H1 (cell line): Measurements from ENCODE around the gene COQ9. TPM values are rescaled to one million over a fixed set of nuclear protein-coding genes. Genes with fewer than 3 reads are reported as not detected.

Source experiments
- CTCF ChIA-PET: fragments of 300-600 bp; sonication (Branson Sonifier 250); formaldehyde crosslinking; loops from one replicate; lab custom pipeline; 2021; ENCODE audit not compliant: partially characterized antibody; lab: Charles Lee
- POLR2A ChIA-PET: fragments of 300-600 bp; sonication (Branson Sonifier 250); formaldehyde crosslinking; loops from one replicate; lab custom pipeline; 2021; ENCODE audit warnings: inconsistent platforms; ENCODE audit not compliant: partially characterized antibody; lab: Charles Lee
- DNase-seq, 2 experiments: peaks; one replicate each; pipeline versions ENCODE4 v3.0.0 to v3.0.0-alpha.2; 2010 to 2022; ENCODE audit warnings: low spot score in 2 of 2, low read depth in 1 of 2, mixed read lengths in 1 of 2
- FAIRE-seq: peaks from 2 replicates; lab custom pipeline; 2011; peaks lifted over from hg19 to GRCh38; lab: Jason Lieb, UNC
- H2AFZ ChIP-seq: 2 replicates; pipeline ENCODE4 v1.8.1; 2012; ENCODE audit warnings: low read length, inconsistent platforms
- H2AK5ac ChIP-seq: 2 replicates; pipeline ENCODE4 v1.6.1; 2013; ENCODE audit warnings: low read depth, low read length
- H2BK120ac ChIP-seq: replicated peaks from 2 replicates; pipeline ENCODE3; 2013; ENCODE audit warnings: low read depth, low read length, inconsistent platforms
- H2BK12ac ChIP-seq: 2 replicates; pipeline ENCODE4 v1.6.1; 2013; ENCODE audit warnings: low read depth, low read length
- H2BK15ac ChIP-seq: 2 replicates; pipeline ENCODE4 v1.6.1; 2013; ENCODE audit warnings: low read length
- H2BK20ac ChIP-seq: 2 replicates; pipeline ENCODE4 v1.6.1; 2013; ENCODE audit warnings: low read length
- H2BK5ac ChIP-seq: 2 replicates; pipeline ENCODE4 v1.6.1; 2013; ENCODE audit warnings: low read depth, low read length
- H3K14ac ChIP-seq: 2 replicates; pipeline ENCODE4 v1.6.1; 2013; ENCODE audit warnings: inconsistent platforms; ENCODE audit not compliant: insufficient read length
- H3K18ac ChIP-seq: 2 replicates; pipeline ENCODE4 v1.6.1; 2013; ENCODE audit warnings: low read length; ENCODE audit errors: extremely low read depth
- H3K23ac ChIP-seq: 2 replicates; pipeline ENCODE4 v1.6.1; 2013; ENCODE audit warnings: inconsistent platforms; ENCODE audit not compliant: insufficient read length
- H3K23me2 ChIP-seq: 2 replicates; pipeline ENCODE4 v1.6.1; 2013; ENCODE audit warnings: low read depth, low read length
- H3K27ac ChIP-seq: 2 replicates; pipeline ENCODE4 v1.6.1; 2011; ENCODE audit warnings: low read depth, low read length, inconsistent platforms
- H3K27me3 ChIP-seq, 4 experiments: replicated peaks in 1 of 4; 1 replicate in 1 of 4; 2 replicates in 3 of 4; pipeline versions ENCODE4 v1.6.1 to v1.8.1; 2011 to 2013; ENCODE audit warnings: low read length in 3 of 4, mild to moderate bottlenecking in 3 of 4, inconsistent platforms in 2 of 4, mixed read lengths in 2 of 4, moderate library complexity in 1 of 4; ENCODE audit not compliant: control insufficient read depth in 3 of 4, insufficient read depth in 3 of 4; ENCODE audit errors: extremely low read depth in 1 of 4
- H3K36me3 ChIP-seq, 4 experiments: 2 replicates each; pipeline versions ENCODE4 v1.6.1 to v1.8.1; 2011 to 2013; ENCODE audit warnings: mild to moderate bottlenecking in 4 of 4, low read length in 3 of 4, moderate library complexity in 2 of 4, control low read depth in 1 of 4, inconsistent platforms in 1 of 4; ENCODE audit not compliant: insufficient read depth in 4 of 4, control insufficient read depth in 2 of 4
- H3K4ac ChIP-seq: replicated peaks from 2 replicates; pipeline ENCODE3; 2013; ENCODE audit warnings: low read length, low read depth, mixed read lengths, inconsistent platforms; ENCODE audit not compliant: insufficient read length
- H3K4me1 ChIP-seq, 4 experiments: replicated peaks in 1 of 4; 1 replicate in 1 of 4; 2 replicates in 3 of 4; pipeline versions ENCODE4 v1.6.1 to v1.8.1; 2011 to 2013; ENCODE audit warnings: low read length in 3 of 4, inconsistent platforms in 2 of 4, mixed read lengths in 1 of 4; ENCODE audit not compliant: insufficient read depth in 4 of 4, control insufficient read depth in 3 of 4
- H3K4me2 ChIP-seq, 2 experiments: 2 replicates each; pipeline versions ENCODE4 v1.6.1 to v1.8.1; 2011 to 2013; ENCODE audit warnings: low read depth in 2 of 2, low read length in 2 of 2, control low read depth in 1 of 2, inconsistent platforms in 1 of 2, mild to moderate bottlenecking in 1 of 2; ENCODE audit not compliant: insufficient read depth in 1 of 2
- H3K4me3 ChIP-seq, 4 experiments: fragments of 200-600, 300-600 bp in 1 of 4; sonication (generic), shearing (Covaris generic), sonication (Bioruptor Twin) in 1 of 4; 2 replicates each; pipeline versions ENCODE4 v1.5.1 to v1.8.1; 2011 to 2016; ENCODE audit warnings: low read length in 4 of 4, low read depth in 3 of 4, control low read depth in 2 of 4, inconsistent platforms in 2 of 4, mild to moderate bottlenecking in 2 of 4, mixed read lengths in 1 of 4, moderate library complexity in 1 of 4; ENCODE audit not compliant: insufficient read depth in 2 of 4; ENCODE audit errors: extremely low read depth in 1 of 4
- H3K56ac ChIP-seq: replicated peaks from 2 replicates; pipeline ENCODE3; 2013; ENCODE audit warnings: low read depth, mild to moderate bottlenecking, mixed read lengths, low read length, inconsistent platforms; ENCODE audit not compliant: insufficient read length
- H3K79me1 ChIP-seq: 2 replicates; pipeline ENCODE4 v1.6.1; 2013; ENCODE audit warnings: low read depth, low read length, control low read depth
- H3K79me2 ChIP-seq, 2 experiments: 2 replicates each; pipeline versions ENCODE4 v1.6.1 to v1.8.1; 2012 to 2013; ENCODE audit warnings: low read length in 2 of 2, mild to moderate bottlenecking in 2 of 2, inconsistent platforms in 1 of 2; ENCODE audit not compliant: insufficient read depth in 2 of 2, control insufficient read depth in 1 of 2
- H3K9ac ChIP-seq, 4 experiments: replicated peaks in 1 of 4; 1 replicate in 1 of 4; 2 replicates in 3 of 4; pipeline versions ENCODE4 v1.6.1 to v1.8.1; 2011 to 2013; ENCODE audit warnings: low read depth in 3 of 4, low read length in 3 of 4, control low read depth in 2 of 4, mild to moderate bottlenecking in 2 of 4, moderate library complexity in 2 of 4, inconsistent platforms in 1 of 4; ENCODE audit errors: extremely low read depth in 1 of 4
- H3K9me3 ChIP-seq, 2 experiments: 2 replicates each; pipeline versions ENCODE4 v1.6.1 to v1.8.1; 2012 to 2013; ENCODE audit warnings: mild to moderate bottlenecking in 2 of 2, moderate library complexity in 2 of 2, control low read depth in 1 of 2, inconsistent platforms in 1 of 2, low read depth in 1 of 2, low read length in 1 of 2, mixed read lengths in 1 of 2; ENCODE audit not compliant: insufficient read depth in 2 of 2
- H4K20me1 ChIP-seq, 2 experiments: replicated peaks in 1 of 2; 2 replicates each; pipeline versions ENCODE3 to v1.8.1; 2011 to 2013; ENCODE audit warnings: inconsistent platforms in 2 of 2, low read length in 2 of 2, mild to moderate bottlenecking in 1 of 2; ENCODE audit not compliant: insufficient read depth in 2 of 2, control insufficient read depth in 1 of 2
- H4K5ac ChIP-seq: 2 replicates; pipeline ENCODE4 v1.6.1; 2013; ENCODE audit warnings: low read length, low read depth, mixed read lengths, inconsistent platforms; ENCODE audit not compliant: insufficient read length
- H4K8ac ChIP-seq: 2 replicates; pipeline ENCODE4 v1.8.0; 2013; ENCODE audit warnings: mild to moderate bottlenecking, moderate library complexity, low read length, inconsistent platforms; ENCODE audit not compliant: insufficient read depth; ENCODE audit errors: extremely low read depth
- H4K91ac ChIP-seq: replicated peaks from 2 replicates; pipeline ENCODE3; 2013; ENCODE audit warnings: low read length, mixed read lengths, inconsistent platforms; ENCODE audit not compliant: insufficient read length
- CREB1 ChIP-seq: IDR thresholded peaks from 2 replicates; pipeline ENCODE4 v1.6.1; 2012; ENCODE audit warnings: inconsistent platforms
- SIRT6 ChIP-seq: IDR thresholded peaks from one replicate; pipeline ENCODE4 v1.7.1; 2012; ENCODE audit warnings: low read length, inconsistent platforms
- YY1 ChIP-seq: IDR thresholded peaks from 2 replicates; pipeline ENCODE4 v1.6.1; 2011; ENCODE audit warnings: low read depth, mild to moderate bottlenecking, low read length
- WGBS, 2 experiments: shearing (Covaris generic) in 1 of 2; methylation state at CpG; one replicate each; pipeline versions ENCODE4 v1.1.6 to v1.1.7; 2013 to 2015; ENCODE audit warnings: low lambda C conversion rate in 2 of 2, mixed read lengths in 2 of 2, inconsistent platforms in 1 of 2, low coverage in 1 of 2, missing lambda C conversion rate in 1 of 2; ENCODE audit not compliant: insufficient replicate concordance in 2 of 2, insufficient coverage in 1 of 2, insufficient read length in 1 of 2; ENCODE audit errors: extremely low coverage in 1 of 2, missing lambda C conversion rate in 1 of 2; 5-methylcytosine and 5-hydroxymethylcytosine counted together
- polyA plus RNA-seq, 7 experiments: library from polyadenylated mRNA; depleted of rRNA in 3 of 7; stranded (reverse) in 5 of 7; unstranded in 2 of 7; fragments of >200 nt in 5 of 7; fragments of 200-250 nt in 2 of 7; gene quantifications; 1 replicate in 5 of 7; 2 replicates in 1 of 7; 4 replicates in 1 of 7; pipeline versions ENCODE4 v1.2.1 to v1.2.3, GENCODE V29; 2011 to 2013; ENCODE audit warnings: missing spikeins in 2 of 7, mixed read lengths in 2 of 7
- total RNA-seq: library from RNA; stranded (reverse); fragmentation: NEBNext Ultra II Directional; extraction: Animal tissue kit (Norgen Biotek cat#: 25700); gene quantifications from 2 replicates; pipeline ENCODE4 v1.2.1, GENCODE V29; 2021
- TF ChIP-seq, protein P1 (sequence below): IDR thresholded peaks from 2 replicates; pipeline ENCODE4 v1.6.1; 2011; ENCODE audit warnings: low read depth, mild to moderate bottlenecking, low read length; ENCODE audit not compliant: insufficient read depth

Gene COQ9
- total and polyA plus RNA-seq, 2 of the 8 experiments (the other 6 are each of a cell fraction or from before 2014, with no cell fraction given): 33.3 to 60.3 TPM

DNA sequence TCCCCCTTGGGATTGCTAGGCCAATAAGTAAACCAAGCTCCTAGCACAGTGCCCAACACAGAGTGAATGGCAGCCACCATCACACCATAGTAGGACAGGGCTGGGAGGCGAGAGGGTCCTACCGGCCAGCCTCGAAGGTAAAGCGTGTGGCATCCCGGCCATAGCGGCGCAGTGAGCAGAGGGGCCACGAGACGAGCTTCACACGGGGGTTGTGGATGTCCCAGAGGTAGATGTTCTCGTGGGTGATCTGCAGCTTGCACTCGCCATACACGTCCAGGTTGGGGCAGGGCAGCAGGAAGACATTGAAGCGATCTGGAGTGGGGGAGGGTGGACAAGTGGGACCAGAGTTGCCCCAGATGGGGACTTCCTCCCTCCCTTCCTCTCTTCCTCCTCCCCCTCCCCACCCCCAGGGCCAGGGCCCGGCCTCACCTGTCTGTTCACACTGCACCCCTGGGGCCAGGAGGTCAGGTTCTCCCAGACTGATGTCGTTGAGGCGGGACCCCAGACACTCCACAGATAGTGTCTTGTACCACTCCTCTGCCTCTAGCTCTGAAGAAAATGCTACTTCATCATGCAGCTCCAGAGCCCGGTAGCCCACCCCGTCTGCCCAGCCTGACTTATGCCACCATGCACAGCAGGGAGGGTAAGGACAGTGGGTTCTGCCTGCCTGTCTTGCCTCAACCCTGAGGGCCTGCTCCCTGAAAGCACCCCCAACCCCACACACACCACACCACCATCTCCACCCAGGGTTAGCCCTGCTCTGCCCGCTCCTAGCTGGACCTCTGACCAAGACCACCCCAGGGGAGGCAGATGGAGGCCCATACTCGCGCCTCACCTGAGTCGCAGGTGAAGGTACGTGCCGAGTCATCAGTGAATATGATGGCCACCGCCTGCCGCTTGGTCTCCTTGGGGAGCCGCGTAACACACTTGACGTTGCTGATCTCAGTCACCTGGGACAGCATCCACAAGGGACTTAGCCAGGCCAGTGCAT lies 27.7 kb downstream of the COQ9 start:
- no peak overlapping the region for H3K14ac ChIP-seq
- H3K79me1 ChIP-seq: 0 out of 2 replicates have a peak, but pooled peaks cover 5% of the 10 kb centered on the region
- DNase-seq: no peak
- peaks cover 3% of the 10 kb centered on the region in 2 experiments for H4K20me1 ChIP-seq
- no peak overlapping the region for H3K23ac ChIP-seq
- no peak overlapping the region for H4K5ac ChIP-seq
- H3K9ac ChIP-seq: no peak overlapping the region; a peak in 2 of 7 replicates
- H2BK15ac ChIP-seq: peak overlapping the region; percentile 94; the same call in 1 of the 2 replicates
- WGBS, 2 experiments: 87% methylated on average over 25 of the region's 30 CpGs; no CpG with 5 or more reads in 1 of the 2 experiments
- no peaks in the 10 kb centered on the region for H3K9me3 ChIP-seq
- peak overlapping the region in 1 of 4 experiments; percentile 42; a peak in 2 of 8 replicates for H3K4me3 ChIP-seq
- no peaks in the 10 kb centered on the region; a peak in 1 of 7 replicates for H3K27me3 ChIP-seq
- no peak overlapping the region for H2BK120ac ChIP-seq
- POLR2A ChIA-PET: interaction anchor here (0.8 to 10.3 kb wide), 9 partner anchors 9 to 66 kb away, joined by 3 to 67 read pairs (median 4); partner anchors contain the start of gene DOK4
- H3K56ac ChIP-seq: no peak overlapping the region
- no peak overlapping the region; the same call in 1 of the 2 replicates for H2AK5ac ChIP-seq
- peak overlapping the region; percentile 52 for H4K91ac ChIP-seq
- H3K27ac ChIP-seq: no peak overlapping the region
- H3K4me1 ChIP-seq: peaks cover 10 to 64% (median 49%) of the 10 kb centered on the region in 4 experiments
- H3K23me2 ChIP-seq: peaks cover 8% of the 10 kb centered on the region; the same call in 1 of the 2 replicates
- peak overlapping the region; percentile 82; the same call in 1 of the 2 replicates for H4K8ac ChIP-seq
- no peak overlapping the region for H3K4ac ChIP-seq
- CTCF ChIA-PET: interaction anchor here (0.7 to 15.0 kb wide), 7 partner anchors 12 to 213 kb away, joined by 3 to 210 read pairs (median 8); partner anchors contain the start of genes DOK4 and POLR2C
- H2BK20ac ChIP-seq: peak overlapping the region; percentile 56; the same call in 1 of the 2 replicates
- peaks cover 6 to 28% (median 16%) of the 10 kb centered on the region in 4 experiments for H3K36me3 ChIP-seq
- H2BK5ac ChIP-seq: peak overlapping the region; percentile 87
- no peak for FAIRE-seq
- TF ChIP-seq YY1: no peak
- no peak for TF ChIP-seq SIRT6
- TF ChIP-seq, protein P1, sequence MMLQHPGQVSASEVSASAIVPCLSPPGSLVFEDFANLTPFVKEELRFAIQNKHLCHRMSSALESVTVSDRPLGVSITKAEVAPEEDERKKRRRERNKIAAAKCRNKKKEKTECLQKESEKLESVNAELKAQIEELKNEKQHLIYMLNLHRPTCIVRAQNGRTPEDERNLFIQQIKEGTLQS: no peak
- no peak for TF ChIP-seq CREB1
- peak overlapping the region; percentile 15 to 51 for H3K4me2 ChIP-seq
- no peaks in the 10 kb centered on the region for H3K79me2 ChIP-seq
- H2BK12ac ChIP-seq: peak overlapping the region; percentile 97; the same call in 1 of the 2 replicates
- no peak overlapping the region for H2AFZ ChIP-seq
- H3K18ac ChIP-seq: peak overlapping the region; percentile 90
